ENCODE data around the gene VAC14. TPM values are rescaled to one million over a fixed set of nuclear protein-coding genes. Genes with fewer than 3 reads are reported as not detected.

Gene VAC14
- total and polyA plus RNA-seq, 2 of the 8 experiments (the other 6 are each of a cell fraction or from before 2014, with no cell fraction given) = 56.0 to 108 TPM

GRCh38 chr16:70740914-70741782, 59.8 kb downstream of the VAC14 start:
- FAIRE-seq = no peak
- TF ChIP-seq BRCA1 (IDR thresholded peaks at IDR 0.05; ENCODE audit: low read depth, low read length) (no peak), FOSL1 (IDR thresholded peaks at IDR 0.05; ENCODE audit: insufficient read depth, low read depth, low read length) (no peak), CTCF (IDR thresholded peaks at IDR 0.05; ENCODE audit: control extremely low read depth in 1 of 3, insufficient read depth in 1 of 3, low read depth in 1 of 3, low read length in 3 of 3) (no peak), SP4 (IDR thresholded peaks at IDR 0.05; ENCODE audit: low read length) (no peak), ASH2L (IDR thresholded peaks at IDR 0.05; ENCODE audit: low read length) (no peak), TCF12 (IDR thresholded peaks at IDR 0.05; ENCODE audit: low read depth, low read length) (no peak), ATF2 (IDR thresholded peaks at IDR 0.05; ENCODE audit: low read length) (no peak)

More at GRCh38 chr16:70740914-70741782, 59.8 kb downstream of the VAC14 start:
- Histone ChIP-seq H3K79me1 (ENCODE audit: low read depth, low read length) (no peaks in the 10 kb centered on the region), H3K9me3 (ENCODE audit: insufficient read depth in 2 of 2, low read depth in 1 of 2, low read length in 1 of 2) (peaks cover 0 to 6% of the 10 kb centered on the region in 2 experiments; a peak in 1 of 4 replicates), H4K20me1 (replicated peaks in 1 of 2; ENCODE audit: control insufficient read depth in 1 of 2, insufficient read depth in 2 of 2, low read length in 2 of 2) (peaks cover 0 to 6% of the 10 kb centered on the region in 2 experiments), H2AK5ac (ENCODE audit: low read depth, low read length) (no peak overlapping the region), H3K4me1 (replicated peaks in 1 of 4; ENCODE audit: control insufficient read depth in 3 of 4, insufficient read depth in 4 of 4, low read length in 3 of 4) (peaks cover 0 to 12% (median 6%) of the 10 kb centered on the region in 4 experiments; a peak in 6 of 7 replicates), H3K27me3 (replicated peaks in 1 of 4; ENCODE audit: control insufficient read depth in 3 of 4, extremely low read depth in 1 of 4, insufficient read depth in 3 of 4, low read length in 3 of 4) (no peaks in the 10 kb centered on the region), H3K4me3 (ENCODE audit: extremely low read depth in 1 of 4, insufficient read depth in 2 of 4, low read depth in 3 of 4, low read length in 4 of 4) (no peak overlapping the region), H3K14ac (ENCODE audit: insufficient read length) (no peak overlapping the region), H4K5ac (ENCODE audit: insufficient read length, low read depth, low read length) (no peak overlapping the region), H3K56ac (replicated peaks; ENCODE audit: insufficient read length, low read depth, low read length) (no peak overlapping the region), H3K23me2 (ENCODE audit: low read depth, low read length) (no peaks in the 10 kb centered on the region), H3K79me2 (ENCODE audit: control insufficient read depth in 1 of 2, insufficient read depth in 2 of 2, low read length in 2 of 2) (no peaks in the 10 kb centered on the region), H4K91ac (replicated peaks; ENCODE audit: insufficient read length, low read length) (no peak overlapping the region), H3K27ac (ENCODE audit: low read depth, low read length) (no peak overlapping the region), H3K4ac (replicated peaks; ENCODE audit: insufficient read length, low read depth, low read length) (no peak overlapping the region), H2BK120ac (replicated peaks; ENCODE audit: low read depth, low read length) (no peak overlapping the region), H3K9ac (replicated peaks in 1 of 4; ENCODE audit: extremely low read depth in 1 of 4, low read depth in 3 of 4, low read length in 3 of 4) (no peak overlapping the region), H2BK5ac (ENCODE audit: low read depth, low read length) (no peak overlapping the region; the same call in 1 of the 2 replicates), H3K36me3 (ENCODE audit: control insufficient read depth in 2 of 4, insufficient read depth in 4 of 4, low read length in 3 of 4) (peaks cover 3 to 14% (median 8%) of the 10 kb centered on the region in 4 experiments; a peak in 5 of 8 replicates), H2BK20ac (ENCODE audit: low read length) (no peak overlapping the region), H2AFZ (ENCODE audit: low read length) (no peak overlapping the region), H3K23ac (ENCODE audit: insufficient read length) (no peak overlapping the region), H3K4me2 (ENCODE audit: insufficient read depth in 1 of 2, low read depth in 2 of 2, low read length in 2 of 2) (no peak overlapping the region), H2BK12ac (ENCODE audit: low read depth, low read length) (no peak overlapping the region), H4K8ac (ENCODE audit: extremely low read depth, insufficient read depth, low read length) (no peak overlapping the region; the same call in 1 of the 2 replicates), H2BK15ac (ENCODE audit: low read length) (no peak overlapping the region), H3K18ac (ENCODE audit: extremely low read depth, low read length) (no peak overlapping the region)
- no peak for DNase-seq (ENCODE audit: low read depth in 1 of 2, low spot score in 2 of 2)
- CTCF ChIA-PET (ENCODE audit: partially characterized antibody) = interaction anchor here (0.6 to 12.8 kb wide), 7 partner anchors 10 to 60 kb away, joined by 3 to 148 read pairs (median 4); no protein-coding TSS in a partner anchor
- POLR2A ChIA-PET (ENCODE audit: partially characterized antibody) = interaction anchor here (1.6 kb wide), 1 partner anchor 52 kb away, joined by 3 read pairs; no protein-coding TSS in a partner anchor
- 89% methylated on average over 19 of the region's 20 CpGs; no CpG with 5 or more reads in 1 of the 2 experiments for WGBS, 2 experiments (ENCODE audit: extremely low coverage in 1 of 2, insufficient coverage in 1 of 2, insufficient read length in 1 of 2, insufficient replicate concordance in 2 of 2, low coverage in 1 of 2, low lambda C conversion rate in 2 of 2, missing lambda C conversion rate in 1 of 2)
